Fibroblast of lung (primary cell): ENCODE measurements around the gene CDC42EP3. TPM values are rescaled to one million over a fixed set of nuclear protein-coding genes. Genes with fewer than 3 reads are reported as not detected.

ENCODE experiments used
- DNase-seq, 2 donors: peaks; one replicate each; pipeline versions ENCODE4 v3.0.0 to v3.0.0-alpha.2; 2010; ENCODE audit warnings: low read depth in 2 of 2
- H2AFZ ChIP-seq: 2 replicates; pipeline ENCODE4 v1.5.1; 2012; ENCODE audit warnings: low read length, control low read depth, inconsistent platforms
- H3K27ac ChIP-seq: 2 replicates; pipeline ENCODE4 v1.5.1; 2011; ENCODE audit warnings: low read length, control low read depth; ENCODE audit not compliant: insufficient read depth
- H3K27me3 ChIP-seq: 2 replicates; pipeline ENCODE4 v1.5.1; 2011; ENCODE audit warnings: mild to moderate bottlenecking, low read length; ENCODE audit not compliant: control insufficient read depth, insufficient read depth
- H3K36me3 ChIP-seq: 2 replicates; pipeline ENCODE4 v1.5.1; 2011; ENCODE audit warnings: low read length; ENCODE audit not compliant: control insufficient read depth, insufficient read depth
- H3K4me1 ChIP-seq: 2 replicates; pipeline ENCODE4 v1.5.1; 2011; ENCODE audit warnings: low read length; ENCODE audit not compliant: control insufficient read depth, insufficient read depth; ENCODE audit errors: extremely low read depth
- H3K4me2 ChIP-seq: 2 replicates; pipeline ENCODE4 v1.5.1; 2011; ENCODE audit warnings: low read length, control low read depth; ENCODE audit not compliant: insufficient read depth; ENCODE audit errors: extremely low read depth
- H3K4me3 ChIP-seq, 4 experiments: fragments of 200-600 bp in 1 of 4; sonication (generic) in 1 of 4; replicated peaks in 1 of 4; 2 replicates each; pipeline ENCODE4 v1.5.1; 2011 to 2016; ENCODE audit warnings: low read length in 4 of 4, low read depth in 3 of 4, mild to moderate bottlenecking in 3 of 4, control low read depth in 2 of 4, inconsistent platforms in 1 of 4, mixed read lengths in 1 of 4; ENCODE audit not compliant: insufficient read depth in 1 of 4; ENCODE audit errors: control extremely low read depth in 1 of 4
- H3K79me2 ChIP-seq: 2 replicates; pipeline ENCODE4 v1.5.1; 2012; ENCODE audit warnings: mild to moderate bottlenecking, low read length, inconsistent platforms; ENCODE audit not compliant: control insufficient read depth, insufficient read depth
- H3K9ac ChIP-seq: 2 replicates; pipeline ENCODE4 v1.5.1; 2011; ENCODE audit warnings: mild to moderate bottlenecking, low read length, control low read depth; ENCODE audit not compliant: insufficient read depth
- H3K9me3 ChIP-seq: 2 replicates; pipeline ENCODE4 v1.5.1; 2012; ENCODE audit warnings: low read depth, low read length; ENCODE audit not compliant: control insufficient read depth, insufficient read depth
- H4K20me1 ChIP-seq: 2 replicates; pipeline ENCODE4 v1.5.1; 2011; ENCODE audit warnings: low read length; ENCODE audit not compliant: control insufficient read depth, insufficient read depth; ENCODE audit errors: extremely low read depth
- CTCF ChIP-seq, 2 donors: IDR thresholded peaks in 1 of 2; conservative IDR thresholded peaks in 1 of 2; 1 replicate in 1 of 2; 2 replicates in 1 of 2; pipeline ENCODE4 v1.5.1; 2011 to 2012; ENCODE audit warnings: low read length in 2 of 2, control low read depth in 1 of 2, inconsistent platforms in 1 of 2, low read depth in 1 of 2, mild to moderate bottlenecking in 1 of 2
- EZH2 ChIP-seq: IDR thresholded peaks from 2 replicates; pipeline ENCODE4 v1.5.1; 2012; ENCODE audit warnings: low read length, control low read depth, mild to moderate bottlenecking; ENCODE audit errors: missing control alignments
- polyA plus RNA-seq, 2 donors: library from polyadenylated mRNA; depleted of rRNA in 1 of 2; stranded (reverse) in 1 of 2; unstranded in 1 of 2; fragments of >200 nt; gene quantifications; 2 replicates each; pipeline ENCODE4 v1.2.1, GENCODE V29; 2011 to 2012; ENCODE audit warnings: missing spikeins in 1 of 2
- total RNA-seq: library from RNA; depleted of rRNA; stranded (reverse); fragments of >200 nt; gene quantifications from 2 replicates; pipeline ENCODE4 v1.2.1, GENCODE V29; 2014

The CDC42EP3 gene
- total and polyA plus RNA-seq, 2 donors (not counting 1 experiment from before 2014, with no cell fraction given) = 19.2 to 328 TPM

- Histone ChIP-seq H3K4me1 (peaks cover 14% of the 10 kb centered on the region), H3K4me2 (no peak overlapping the region), H3K79me2 (peaks cover 98% of the 10 kb centered on the region), H2AFZ (no peak overlapping the region), H3K9me3 (no peaks in the 10 kb centered on the region), H3K27me3 (no peaks in the 10 kb centered on the region), H3K36me3 (no peaks in the 10 kb centered on the region), H3K27ac (no peak overlapping the region), H4K20me1 (no peaks in the 10 kb centered on the region), H3K4me3 (no peak overlapping the region), H3K9ac (no peak overlapping the region)
- DNase-seq = no peak
- TF ChIP-seq CTCF (conservative IDR thresholded peaks at IDR 0.05 in 1 of 2, IDR thresholded peaks at IDR 0.05 in 1 of 2; ENCODE audit: low read depth in 1 of 2, low read length in 2 of 2) (no peak), EZH2 (no peak)
Observed at GRCh38 chr2:37657471-37657870, 14.0 kb downstream of the CDC42EP3 start.

GRCh38 chr2:37656512-37657423 is 14.7 kb downstream of the CDC42EP3 start:
- Histone ChIP-seq H3K36me3 (no peaks in the 10 kb centered on the region), H3K9ac (no peak overlapping the region), H4K20me1 (no peaks in the 10 kb centered on the region)

More at GRCh38 chr2:37656512-37657423, 14.7 kb downstream of the CDC42EP3 start:
- Histone ChIP-seq H2AFZ (no peak overlapping the region), H3K27ac (no peak overlapping the region), H3K4me1 (peaks cover 17% of the 10 kb centered on the region), H3K27me3 (no peaks in the 10 kb centered on the region), H3K79me2 (peaks cover 95% of the 10 kb centered on the region), H3K4me3 (no peak overlapping the region), H3K4me2 (no peak overlapping the region), H3K9me3 (no peaks in the 10 kb centered on the region)
- TF ChIP-seq EZH2 = no peak
- TF ChIP-seq CTCF (conservative IDR thresholded peaks at IDR 0.05 in 1 of 2, IDR thresholded peaks at IDR 0.05 in 1 of 2; ENCODE audit: low read depth in 1 of 2, low read length in 2 of 2) = no peak
- DNase-seq = peak in 1 of 2 donors; percentile 45
